Measurements from ENCODE around the gene MAPK6. TPM values are rescaled to one million over a fixed set of nuclear protein-coding genes. Genes with fewer than 3 reads are reported as not detected.
A peak's percentile ranks its signal among the peaks of the same experiment; 100 is the strongest.

MAPK6 gene
- total and polyA plus RNA-seq, 10 of the 15 experiments (the other 5 are each of a cell fraction or from before 2014, with no cell fraction given) = 20.6 to 100 (median 52.6) TPM

DNA sequence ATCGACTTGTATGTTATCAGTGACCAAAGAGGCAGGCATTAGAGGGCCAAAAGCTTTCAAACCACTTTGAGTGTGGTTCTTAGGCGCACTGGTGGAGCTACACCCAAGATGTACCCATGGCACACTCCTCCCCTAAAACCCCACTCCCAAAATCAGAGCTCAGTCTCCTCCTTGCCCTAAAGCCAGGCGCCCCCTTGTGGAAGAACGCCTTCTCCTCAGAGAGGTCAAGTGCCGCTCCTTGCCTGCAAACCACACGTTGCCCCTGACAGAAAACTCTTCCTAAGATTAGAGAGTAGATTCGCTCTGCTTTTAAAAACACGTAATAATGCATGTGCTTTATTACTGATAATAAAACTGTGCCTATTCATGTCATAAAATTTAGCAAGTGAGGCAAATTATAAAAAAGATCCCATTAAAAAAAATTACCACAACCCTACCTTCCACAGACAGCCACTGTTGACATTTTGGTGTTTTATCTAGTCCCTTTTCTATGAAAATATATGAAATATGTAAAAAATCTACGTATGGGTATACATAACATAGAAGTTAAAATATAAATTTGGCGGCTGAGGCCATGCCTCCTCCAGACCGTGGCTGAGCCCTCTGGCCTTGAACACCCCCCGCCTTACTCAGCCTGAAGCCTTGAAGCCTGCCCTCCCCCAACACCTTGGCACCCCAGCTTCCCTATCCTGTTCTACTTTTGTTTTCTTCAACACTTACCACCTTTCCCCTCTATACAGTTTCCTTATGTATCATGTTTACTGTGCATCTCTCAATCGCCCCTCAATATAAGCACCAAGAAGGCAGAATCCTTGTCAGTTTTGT, 60.1 kb downstream of the MAPK6 start (continued):
- 0 out of 2 replicates have a peak, but pooled peaks have one; percentile 23 for TF ChIP-seq IRF4 (IDR thresholded peaks at IDR 0.05; ENCODE audit: low read depth, low read length)
- TF ChIP-seq IKZF2 (IDR thresholded peaks at IDR 0.05) = peak in 1 of 2 experiments; percentile 13; a peak in 1 of 4 replicates
- peak; percentile 76 for TF ChIP-seq NR2F1 (conservative IDR thresholded peaks at IDR 0.05)
- peak; percentile 70 for TF ChIP-seq RUNX3 (IDR thresholded peaks at IDR 0.05; ENCODE audit: low read length)
- peak; percentile 7 to 22; a peak in 1 of 4 replicates for TF ChIP-seq BHLHE40 (IDR thresholded peaks at IDR 0.05; ENCODE audit: borderline replicate concordance in 1 of 2, low read depth in 2 of 2, low read length in 1 of 2)
- TF ChIP-seq RAD21 (IDR thresholded peaks at IDR 0.05; ENCODE audit: insufficient read depth, low read depth, low read length) = peak; percentile 87
- 0 out of 3 replicates have a peak, but pooled peaks have one; percentile 7 for TF ChIP-seq POU2F2 (IDR thresholded peaks at IDR 0.05; ENCODE audit: borderline replicate concordance, low read depth, low read length)

GRCh38 chr15:52080031-52080430, 61.0 kb downstream of the MAPK6 start:
- POLR2A ChIA-PET = interaction anchor here (0.6 to 10.3 kb wide), 8 partner anchors 20 to 471 kb away, joined by 3 to 151 read pairs (median 4); partner anchors contain the start of gene BCL2L10
- no peak overlapping the region for H3K4me2 ChIP-seq (ENCODE audit: control insufficient read depth, insufficient read depth)
- SMC1A ChIA-PET (ENCODE audit: uncharacterized antibody, unreplicated experiment) = interaction anchor here (0.8 to 11.2 kb wide), 18 partner anchors 9 to 128 kb away, joined by 3 to 272 read pairs (median 10); partner anchors contain the start of genes BCL2L10 and LEO1
- H3K9me3 ChIP-seq (replicated peaks; ENCODE audit: control insufficient read depth, insufficient read depth, low read length) = no peaks in the 10 kb centered on the region
- 93% methylated on average over 5 of the region's 5 CpGs for WGBS (ENCODE audit: insufficient coverage, insufficient replicate concordance, low lambda C conversion rate, missing lambda C conversion rate)
- intact Hi-C loops (cut with micrococcal nuclease; ENCODE audit: unreplicated experiment) = no loop called here
- H3K27ac ChIP-seq (ENCODE audit: control insufficient read depth, insufficient read depth) = no peak overlapping the region
- RAD21 ChIA-PET (ENCODE audit: unreplicated experiment) = interaction anchor here (0.7 to 10.3 kb wide), 11 partner anchors 18 to 141 kb away, joined by 3 to 203 read pairs (median 15); partner anchors contain the start of gene BCL2L10
- no TSS peak for BruUV-seq (replicated peaks)
- in situ Hi-C loops (cut with MboI) = no loop called here
- H2AFZ ChIP-seq (ENCODE audit: control insufficient read depth, low read depth, low read length) = no peak overlapping the region
- H3K27me3 ChIP-seq (replicated peaks in 1 of 2; ENCODE audit: control insufficient read depth in 2 of 2, insufficient read depth in 2 of 2, low read length in 1 of 2) = no peaks in the 10 kb centered on the region
- TF ChIP-seq ETV6 (conservative IDR thresholded peaks at IDR 0.05 in 1 of 2, IDR thresholded peaks at IDR 0.05 in 1 of 2; ENCODE audit: borderline replicate concordance in 1 of 2, low read depth in 1 of 2) = no peak
- TF ChIP-seq, protein P1, sequence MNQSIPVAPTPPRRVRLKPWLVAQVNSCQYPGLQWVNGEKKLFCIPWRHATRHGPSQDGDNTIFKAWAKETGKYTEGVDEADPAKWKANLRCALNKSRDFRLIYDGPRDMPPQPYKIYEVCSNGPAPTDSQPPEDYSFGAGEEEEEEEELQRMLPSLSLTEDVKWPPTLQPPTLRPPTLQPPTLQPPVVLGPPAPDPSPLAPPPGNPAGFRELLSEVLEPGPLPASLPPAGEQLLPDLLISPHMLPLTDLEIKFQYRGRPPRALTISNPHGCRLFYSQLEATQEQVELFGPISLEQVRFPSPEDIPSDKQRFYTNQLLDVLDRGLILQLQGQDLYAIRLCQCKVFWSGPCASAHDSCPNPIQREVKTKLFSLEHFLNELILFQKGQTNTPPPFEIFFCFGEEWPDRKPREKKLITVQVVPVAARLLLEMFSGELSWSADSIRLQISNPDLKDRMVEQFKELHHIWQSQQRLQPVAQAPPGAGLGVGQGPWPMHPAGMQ (IDR thresholded peaks at IDR 0.05; ENCODE audit: borderline replicate concordance) = no peak
- no peak for TF ChIP-seq RCOR1 (conservative IDR thresholded peaks at IDR 0.05; ENCODE audit: low read depth, low read length)
- TF ChIP-seq HDAC6 (IDR thresholded peaks at IDR 0.05; ENCODE audit: unreplicated experiment) = no peak
- no peak for TF ChIP-seq TCF12 (IDR thresholded peaks at IDR 0.05; ENCODE audit: low read depth, low read length)
- TF ChIP-seq TARDBP (IDR thresholded peaks at IDR 0.05; ENCODE audit: borderline replicate concordance) = no peak
- TF ChIP-seq JUND (IDR thresholded peaks at IDR 0.05; ENCODE audit: low read depth, low read length) = no peak
- TF ChIP-seq HSF1 (IDR thresholded peaks at IDR 0.05; ENCODE audit: low read depth, low read length) = no peak
- no peak for TF ChIP-seq EGR1 (IDR thresholded peaks at IDR 0.05; ENCODE audit: borderline replicate concordance in 1 of 2, low read depth in 2 of 2, low read length in 2 of 2)
- H3K9ac ChIP-seq (ENCODE audit: control insufficient read depth, insufficient read depth, low read length) = no peak overlapping the region
- H3K4me3 ChIP-seq = no peak overlapping the region
- ATAC-seq (no peak), FAIRE-seq (no peak), DNase-seq (ENCODE audit: low read depth, low spot score) (no peak)
- H4K20me1 ChIP-seq (ENCODE audit: control insufficient read depth, insufficient read depth) = no peaks in the 10 kb centered on the region
- H3K79me2 ChIP-seq (ENCODE audit: control insufficient read depth, insufficient read depth, low read length) = peaks cover 12% of the 10 kb centered on the region
- no peaks in the 10 kb centered on the region; a peak in 3 of 4 replicates for H3K36me3 ChIP-seq (ENCODE audit: control insufficient read depth in 2 of 2, insufficient read depth in 2 of 2, low read length in 1 of 2)
- peaks cover 32% of the 10 kb centered on the region for H3K4me1 ChIP-seq (ENCODE audit: control insufficient read depth, insufficient read depth, low read length)
- CTCF ChIA-PET = interaction anchor here (0.6 to 11.1 kb wide), 23 partner anchors 10 to 192 kb away, joined by 3 to 251 read pairs (median 5); partner anchors contain the start of genes BCL2L10 and LEO1

All from GM12878 (cell line).